Heart left ventricle (tissue), 16 donors: ENCODE data around the gene REPS2. TPM values are rescaled to one million over a fixed set of nuclear protein-coding genes. Genes with fewer than 3 reads are reported as not detected.

Source experiments
- ATAC-seq, 4 donors: fragments of 200-7000 bp; cut with Tn5 transposase; one replicate each; pipeline ENCODE4 v1.9.1; 2020 to 2022; ENCODE audit warnings: moderate library complexity in 4 of 4, mild to moderate bottlenecking in 3 of 4, moderate number of reproducible peaks in 1 of 4
- DNase-seq, 5 donors: peaks; one replicate each; pipeline ENCODE4 v3.0.0-alpha.2; 2020
- H3K27ac ChIP-seq, 12 donors: fragments of 200-600 bp; sonication (generic) in 4 of 12; one replicate each; pipeline versions ENCODE4 v1.5.0 to v1.8.0; 2016 to 2022; ENCODE audit warnings: mild to moderate bottlenecking in 2 of 12
- H3K27me3 ChIP-seq, 9 donors: fragments of 200-600 bp; sonication (generic) in 2 of 9; one replicate each; pipeline versions ENCODE4 v1.5.1 to v1.8.0; 2016 to 2022; ENCODE audit warnings: mild to moderate bottlenecking in 3 of 9
- H3K36me3 ChIP-seq, 9 donors: fragments of 200-600 bp; sonication (generic) in 2 of 9; one replicate each; pipeline versions ENCODE4 v1.5.0 to v1.8.0; 2018 to 2022; ENCODE audit warnings: mild to moderate bottlenecking in 2 of 9
- H3K4me1 ChIP-seq, 12 donors: fragments of 200-600 bp; sonication (generic) in 4 of 12; one replicate each; pipeline versions ENCODE4 v1.5.0 to v1.8.0; 2016 to 2022; ENCODE audit warnings: mild to moderate bottlenecking in 3 of 12
- H3K4me3 ChIP-seq, 12 donors: fragments of 200-600 bp; sonication (generic) in 4 of 12; one replicate each; pipeline versions ENCODE4 v1.5.0 to v1.8.0; 2017 to 2022; ENCODE audit warnings: mild to moderate bottlenecking in 9 of 12, moderate library complexity in 4 of 12
- H3K9me3 ChIP-seq, 12 donors: fragments of 200-600 bp; sonication (generic) in 4 of 12; one replicate each; pipeline versions ENCODE4 v1.5.0 to v1.8.0; 2016 to 2022; ENCODE audit warnings: mild to moderate bottlenecking in 1 of 12
- CTCF ChIP-seq, 12 donors: fragments of 200-600 bp; sonication (generic) in 4 of 12; IDR thresholded peaks; one replicate each; pipeline versions ENCODE4 v1.5.0 to v1.8.0; 2018 to 2022; ENCODE audit warnings: antibody characterized with exemption in 12 of 12, mild to moderate bottlenecking in 5 of 12
- POLR2A ChIP-seq, 2 donors: fragments of 450-650 bp; IDR thresholded peaks; one replicate each; pipeline ENCODE4 v1.6.1; 2017; ENCODE audit warnings: antibody characterized with exemption in 2 of 2, mild to moderate bottlenecking in 2 of 2, moderate library complexity in 2 of 2
- WGBS, 4 donors: extraction: QIAGEN DNeasy Blood & Tissue Kit in 2 of 4; methylation state at CpG; one replicate each; pipeline versions ENCODE4 v1.1.5 to v1.1.7; 2013 to 2018; 5-methylcytosine and 5-hydroxymethylcytosine counted together
- intact Hi-C, 10 donors: fragments of 100-400 bp; cut with DNase I; formaldehyde crosslinking; loops; one replicate each; pipeline versions ENCODE4 v1.11.1 to v1.14.2; 2022
- polyA plus RNA-seq, 2 donors: library from polyadenylated mRNA; stranded (reverse); fragments of 200-250 nt; gene quantifications; one replicate each; pipeline ENCODE4 v1.2.3, GENCODE V29; 2013
- total RNA-seq, 9 donors: library from RNA; depleted of rRNA in 2 of 9; stranded (reverse); fragments of >200 nt in 2 of 9; fragmentation: NEBNext Ultra II Directional in 3 of 9; extraction: Animal tissue kit (Norgen Biotek cat#: 25700) in 3 of 9; gene quantifications; one replicate each; pipeline versions ENCODE4 v1.1.0 to v1.2.4, GENCODE V29; 2016 to 2023
- donor health status: ischemic (EF 13 %, LVEDD 7.1; RV severe dilation, severe dysfunction).
- donor health status: healthy with polysubstance abuse.
- donor health status: DM: no; HTN: yes; CAD: no.
- donor health status: DM: no; HTN: no; CAD: no.
- donor health status: ischemic (EF 25% LVEDD 6.9; RV normal size, moderate dysfunction).
- donor health status: ischemic (EF 25% LVEDD 5.7; RV mildly dilated, moderate dysfunction).
- donor health status: healthy.
- donor health status: DM: yes; HTN: yes; CAD: no.
- donor health status: ischemic (EF 35%, LVEDD 5.7; RV mildly dilated, moderate dysfunction).
- donor health status: nonischemic (EF 11% LVEDD 7.7; RV severe dilation, severe dysfunction).
- donor health status: DM: yes; HTN: yes; CAD: no.
- donor health status: PGD.
- donor health status: ischemic (EF 29% LVEDD 5.4; RV normal size, mild dysfunction).
- donor health status: nonischemic (EF 23%, LVEDD 6.1; RV moderate dilation, normal function).

Gene REPS2
- total and polyA plus RNA-seq, 11 donors: 0.89 to 11.9 (median 6.5) TPM

GRCh38 chrX:16970977-16971376 is 24.5 kb downstream of the REPS2 start:
- ATAC-seq (no peak), DNase-seq (no peak)
- peaks cover 0 to 11% (median 0%) of the 10 kb centered on the region in 9 donors for H3K27me3 ChIP-seq
- intact Hi-C loops: no loop called here
- H3K4me3 ChIP-seq: no peak overlapping the region
- H3K9me3 ChIP-seq: no peaks in the 10 kb centered on the region
- TF ChIP-seq CTCF (IDR thresholded peaks at IDR 0.05) (no peak), POLR2A (IDR thresholded peaks at IDR 0.05) (no peak)
- H3K27ac ChIP-seq: no peak overlapping the region
- no peaks in the 10 kb centered on the region for H3K36me3 ChIP-seq
- 58 to 77% (median 66%) methylated on average over 5 of the region's 5 CpGs for WGBS, 4 donors
- no peaks in the 10 kb centered on the region for H3K4me1 ChIP-seq

GRCh38 chrX:16971694-16972093 is 25.2 kb downstream of the REPS2 start:
- peaks cover 0 to 11% (median 0%) of the 10 kb centered on the region in 9 donors for H3K27me3 ChIP-seq
- WGBS, 4 donors: 53 to 83% (median 70%) methylated on average over 2 of the region's 2 CpGs
- H3K36me3 ChIP-seq: no peaks in the 10 kb centered on the region
- ATAC-seq (no peak), DNase-seq (no peak)
- H3K4me3 ChIP-seq: no peak overlapping the region
- no peaks in the 10 kb centered on the region for H3K9me3 ChIP-seq
- H3K4me1 ChIP-seq: no peaks in the 10 kb centered on the region
- TF ChIP-seq POLR2A (IDR thresholded peaks at IDR 0.05) (no peak), CTCF (IDR thresholded peaks at IDR 0.05) (no peak)
- intact Hi-C loops: no loop called here
- H3K27ac ChIP-seq: no peak overlapping the region

- 62 to 81% (median 70%) methylated on average over 5 of the region's 5 CpGs for WGBS, 4 donors
- no peak for DNase-seq
- H3K4me1 ChIP-seq: no peaks in the 10 kb centered on the region
- intact Hi-C loops: no loop called here
- ATAC-seq: no peak
- H3K27ac ChIP-seq: no peak overlapping the region
- TF ChIP-seq CTCF (IDR thresholded peaks at IDR 0.05) (no peak), POLR2A (IDR thresholded peaks at IDR 0.05) (no peak)
- no peak overlapping the region for H3K4me3 ChIP-seq
- no peaks in the 10 kb centered on the region for H3K9me3 ChIP-seq
- H3K27me3 ChIP-seq: peaks cover 0 to 11% (median 0%) of the 10 kb centered on the region in 9 donors
- no peaks in the 10 kb centered on the region for H3K36me3 ChIP-seq
Observed at GRCh38 chrX:16975233-16975632, 28.8 kb downstream of the REPS2 start.

- ATAC-seq: no peak
- H3K4me3 ChIP-seq: no peak overlapping the region
Observed at GRCh38 chrX:16977771-16978170, 31.3 kb downstream of the REPS2 start.

More at GRCh38 chrX:16977771-16978170, 31.3 kb downstream of the REPS2 start:
- no peak for TF ChIP-seq CTCF (IDR thresholded peaks at IDR 0.05)
- TF ChIP-seq POLR2A (IDR thresholded peaks at IDR 0.05): no peak
- H3K27me3 ChIP-seq: peaks cover 0 to 12% (median 0%) of the 10 kb centered on the region in 9 donors
- H3K36me3 ChIP-seq: no peaks in the 10 kb centered on the region
- DNase-seq: no peak
- H3K4me1 ChIP-seq: no peaks in the 10 kb centered on the region
- peaks cover 0 to 4% (median 0%) of the 10 kb centered on the region in 12 donors for H3K9me3 ChIP-seq
- intact Hi-C loops: no loop called here
- no peak overlapping the region for H3K27ac ChIP-seq
